IMR-90 (cell line): ENCODE results near the gene RNGTT. TPM values are rescaled to one million over a fixed set of nuclear protein-coding genes. Genes with fewer than 3 reads are reported as not detected.

Experiments
- ATAC-seq: fragments of 200-7000 bp; cut with Tn5 transposase; 2 replicates; pipeline ENCODE4 v1.9.1; 2020; ENCODE audit warnings: low read depth, mild to moderate bottlenecking, moderate library complexity
- BruUV-seq: library from RNA; stranded (reverse); fragments of 400-500 nt; replicated peaks from 2 replicates; lab custom pipeline; 2021; lab: Mats Ljungman, UMichigan
- CTCF ChIA-PET: fragments of 300-600 bp; formaldehyde crosslinking; extraction: SDS; loops from one replicate; lab custom pipeline; 2021; ENCODE audit warnings: antibody characterized with exemption; lab: Yijun Ruan, JAX
- POLR2A ChIA-PET: fragments of 300-600 bp; sonication (Branson Sonifier 250); formaldehyde crosslinking; loops from one replicate; lab custom pipeline; 2022; ENCODE audit warnings: antibody characterized with exemption; ENCODE audit not compliant: unreplicated experiment; lab: Charles Lee
- DNase-seq: peaks from one replicate; pipeline ENCODE4 v3.0.0; 2013
- H2AFZ ChIP-seq: replicated peaks from 2 replicates; pipeline ENCODE3; 2013; ENCODE audit warnings: low read length, mild to moderate bottlenecking; ENCODE audit not compliant: poor library complexity
- H2AK5ac ChIP-seq: 2 replicates; pipeline ENCODE4 v1.6.1; 2013; ENCODE audit warnings: low read depth, low read length, inconsistent platforms
- H2AK9ac ChIP-seq: replicated peaks from 2 replicates; pipeline ENCODE3; 2013; ENCODE audit warnings: mild to moderate bottlenecking, low read depth, low read length, moderate library complexity; ENCODE audit not compliant: poor library complexity
- H2BK120ac ChIP-seq: 2 replicates; pipeline ENCODE4 v1.6.1; 2013; ENCODE audit warnings: low read depth, low read length, inconsistent platforms
- H2BK15ac ChIP-seq: 3 replicates; pipeline ENCODE4 v1.6.1; 2013; ENCODE audit warnings: low read depth, low read length, inconsistent platforms
- H2BK20ac ChIP-seq: 2 replicates; pipeline ENCODE4 v1.6.1; 2013; ENCODE audit warnings: low read depth, mild to moderate bottlenecking, inconsistent platforms, low read length, moderate library complexity
- H2BK5ac ChIP-seq: 2 replicates; pipeline ENCODE4 v1.6.1; 2013; ENCODE audit warnings: mild to moderate bottlenecking, low read depth, low read length, inconsistent platforms; ENCODE audit not compliant: poor library complexity, severe bottlenecking
- H3K14ac ChIP-seq: replicated peaks from 2 replicates; pipeline ENCODE4 v1.6.1; 2013; ENCODE audit warnings: low read depth, low read length, inconsistent platforms
- H3K18ac ChIP-seq: 2 replicates; pipeline ENCODE4 v1.6.1; 2013; ENCODE audit warnings: low read depth, low read length, control low read depth
- H3K23ac ChIP-seq: 2 replicates; pipeline ENCODE4 v1.6.1; 2013; ENCODE audit warnings: low read depth, low read length, inconsistent platforms
- H3K27ac ChIP-seq: 2 replicates; pipeline ENCODE4 v1.5.1; 2013; ENCODE audit warnings: mild to moderate bottlenecking, control low read depth, low read length; ENCODE audit not compliant: insufficient read depth
- H3K27me3 ChIP-seq: 2 replicates; pipeline ENCODE4 v1.6.1; 2013; ENCODE audit warnings: low read length; ENCODE audit not compliant: control insufficient read depth, insufficient read depth
- H3K36me3 ChIP-seq: 2 replicates; pipeline ENCODE4 v1.6.1; 2013; ENCODE audit warnings: low read length, mixed read lengths; ENCODE audit not compliant: control insufficient read depth, insufficient read depth
- H3K4ac ChIP-seq: 2 replicates; pipeline ENCODE4 v1.6.1; 2013; ENCODE audit warnings: low read depth, low read length, inconsistent platforms
- H3K4me1 ChIP-seq: 2 replicates; pipeline ENCODE4 v1.6.1; 2013; ENCODE audit warnings: low read length, mixed read lengths; ENCODE audit not compliant: control insufficient read depth, insufficient read depth
- H3K4me2 ChIP-seq: 2 replicates; pipeline ENCODE4 v1.6.1; 2013; ENCODE audit warnings: low read depth, mild to moderate bottlenecking, control low read depth, low read length, moderate library complexity
- H3K4me3 ChIP-seq: 2 replicates; pipeline ENCODE4 v1.5.1; 2013; ENCODE audit warnings: low read depth, mild to moderate bottlenecking, control low read depth, low read length, moderate library complexity; ENCODE audit not compliant: insufficient read depth
- H3K56ac ChIP-seq: 2 replicates; pipeline ENCODE4 v1.6.1; 2013; ENCODE audit warnings: low read length, inconsistent platforms; ENCODE audit not compliant: insufficient read depth; ENCODE audit errors: extremely low read depth
- H3K79me1 ChIP-seq, 2 experiments: 2 replicates each; pipeline ENCODE4 v1.6.1; 2013; ENCODE audit warnings: low read length in 2 of 2, inconsistent platforms in 1 of 2, low read depth in 1 of 2
- H3K9ac ChIP-seq: 2 replicates; pipeline ENCODE4 v1.6.1; 2013; ENCODE audit warnings: low read depth, low read length, control low read depth
- H3K9me1 ChIP-seq: 2 replicates; pipeline ENCODE4 v1.6.1; 2013; ENCODE audit warnings: low read length, inconsistent platforms; ENCODE audit not compliant: insufficient read depth
- H3K9me3 ChIP-seq: 2 replicates; pipeline ENCODE4 v1.6.1; 2013; ENCODE audit warnings: low read length; ENCODE audit not compliant: control insufficient read depth, insufficient read depth
- H4K20me1 ChIP-seq: 2 replicates; pipeline ENCODE4 v1.6.1; 2013; ENCODE audit warnings: low read length, inconsistent platforms; ENCODE audit not compliant: insufficient read depth
- H4K5ac ChIP-seq: 2 replicates; pipeline ENCODE4 v1.6.1; 2013; ENCODE audit warnings: mild to moderate bottlenecking, low read depth, low read length, control low read depth
- H4K8ac ChIP-seq, 2 experiments: 2 replicates each; pipeline ENCODE4 v1.6.1; 2013; ENCODE audit warnings: low read depth in 2 of 2, low read length in 2 of 2, control low read depth in 1 of 2, inconsistent platforms in 1 of 2
- H4K91ac ChIP-seq: 2 replicates; pipeline ENCODE4 v1.6.1; 2013; ENCODE audit warnings: low read depth, low read length, inconsistent platforms; ENCODE audit not compliant: insufficient read depth
- BHLHE40 ChIP-seq: fragments of 150-350 bp; IDR thresholded peaks from 2 replicates; pipeline ENCODE4 v1.6.1; 2016; ENCODE audit warnings: mild to moderate bottlenecking, low read depth, low read length
- CEBPB ChIP-seq: IDR thresholded peaks from 2 replicates; pipeline ENCODE4 v1.6.1; 2012; ENCODE audit warnings: low read depth, low read length, improper control_type of control experiment
- CHD1 ChIP-seq: IDR thresholded peaks from 2 replicates; pipeline ENCODE4 v1.6.1; 2012; ENCODE audit warnings: low read depth, low read length, improper control_type of control experiment
- CTCF ChIP-seq: conservative IDR thresholded peaks from 2 replicates; pipeline ENCODE4 v1.5.1; 2012; ENCODE audit warnings: mild to moderate bottlenecking, low read depth, low read length, improper control_type of control experiment
- ELK1 ChIP-seq: fragments of 150-350 bp; IDR thresholded peaks from 2 replicates; pipeline ENCODE4 v1.6.1; 2016; ENCODE audit warnings: low read depth, mild to moderate bottlenecking, low read length, moderate library complexity, borderline replicate concordance
- FOS ChIP-seq: fragments of 150-350 bp; IDR thresholded peaks from 2 replicates; pipeline ENCODE4 v1.6.1; 2016; ENCODE audit warnings: low read depth, low read length
- MAFK ChIP-seq: IDR thresholded peaks from 2 replicates; pipeline ENCODE4 v1.6.1; 2012; ENCODE audit warnings: low read depth, low read length, improper control_type of control experiment
- MAZ ChIP-seq: IDR thresholded peaks from 2 replicates; pipeline ENCODE4 v1.6.1; 2012; ENCODE audit warnings: low read depth, mild to moderate bottlenecking, low read length, improper control_type of control experiment, moderate library complexity, borderline replicate concordance
- MXI1 ChIP-seq: IDR thresholded peaks from 2 replicates; pipeline ENCODE4 v1.6.1; 2012; ENCODE audit warnings: low read depth, mild to moderate bottlenecking, low read length, moderate library complexity, borderline replicate concordance
- NFE2L2 ChIP-seq: fragments of 150-350 bp; IDR thresholded peaks from 2 replicates; pipeline ENCODE4 v1.6.1; 2016; ENCODE audit warnings: low read depth, mild to moderate bottlenecking, low read length
- POLR2A ChIP-seq: IDR thresholded peaks from 2 replicates; pipeline ENCODE4 v1.6.1; 2012; ENCODE audit warnings: mild to moderate bottlenecking, low read depth, low read length
- RAD21 ChIP-seq: IDR thresholded peaks from 2 replicates; pipeline ENCODE4 v1.6.1; 2012; ENCODE audit warnings: low read length, improper control_type of control experiment
- RCOR1 ChIP-seq: IDR thresholded peaks from 2 replicates; pipeline ENCODE4 v1.6.1; 2012; ENCODE audit warnings: mild to moderate bottlenecking, low read length, improper control_type of control experiment; ENCODE audit not compliant: insufficient replicate concordance
- RFX5 ChIP-seq: IDR thresholded peaks from 2 replicates; pipeline ENCODE4 v1.8.0; 2012; ENCODE audit warnings: low read depth, mild to moderate bottlenecking, low read length, moderate library complexity
- SMC3 ChIP-seq: fragments of 150-350 bp; IDR thresholded peaks from 2 replicates; pipeline ENCODE4 v1.6.1; 2016; ENCODE audit warnings: low read depth, mild to moderate bottlenecking, antibody characterized with exemption, low read length, moderate library complexity
- WGBS, 2 experiments: methylation state at CpG; one replicate each; pipeline versions ENCODE4 v1.1.5 to v1.1.7; 2013; ENCODE audit warnings: missing lambda C conversion rate in 2 of 2; ENCODE audit not compliant: insufficient read length in 1 of 2; ENCODE audit errors: extremely low coverage in 2 of 2; 5-methylcytosine and 5-hydroxymethylcytosine counted together
- dilution Hi-C: fragments of 300-500 bp; cut with HindIII; formaldehyde crosslinking; loops from one replicate; pipeline ENCODE4 v1.14.3; 2018; ENCODE audit warnings: low sequenced_read_pairs; ENCODE audit not compliant: unreplicated experiment
- in situ Hi-C: fragments of 300-500 bp; cut with MboI; formaldehyde crosslinking; loops from 3 replicates; pipeline ENCODE4 v1.14.3; 2019; ENCODE audit warnings: low sequenced_read_pairs, inconsistent platforms, mixed read lengths
- intact Hi-C: fragments of 100-400 bp; cut with micrococcal nuclease; formaldehyde crosslinking; loops from 2 replicates; pipeline ENCODE4 v1.10.0; 2022
- polyA plus RNA-seq, 3 experiments: library from polyadenylated mRNA; depleted of rRNA; stranded (reverse); fragments of >200 nt; gene quantifications; 2 replicates each; pipeline ENCODE4 v1.2.3, GENCODE V29; 2012; ENCODE audit warnings: low replicate concordance in 1 of 3
- total RNA-seq: library from RNA; depleted of rRNA; stranded (reverse); fragments of >200 nt; gene quantifications from 2 replicates; pipeline ENCODE4 v1.2.3, GENCODE V29; 2012
- TF ChIP-seq, protein P1 (sequence below): fragments of 150-350 bp; IDR thresholded peaks from 2 replicates; pipeline ENCODE4 v1.6.1; 2017; ENCODE audit warnings: mild to moderate bottlenecking, antibody characterized with exemption, low read length, low read depth

Gene RNGTT
- total and polyA plus RNA-seq, 2 of the 4 experiments (the other 2 are of a cell fraction) = 5.4 to 21.7 TPM

DNA sequence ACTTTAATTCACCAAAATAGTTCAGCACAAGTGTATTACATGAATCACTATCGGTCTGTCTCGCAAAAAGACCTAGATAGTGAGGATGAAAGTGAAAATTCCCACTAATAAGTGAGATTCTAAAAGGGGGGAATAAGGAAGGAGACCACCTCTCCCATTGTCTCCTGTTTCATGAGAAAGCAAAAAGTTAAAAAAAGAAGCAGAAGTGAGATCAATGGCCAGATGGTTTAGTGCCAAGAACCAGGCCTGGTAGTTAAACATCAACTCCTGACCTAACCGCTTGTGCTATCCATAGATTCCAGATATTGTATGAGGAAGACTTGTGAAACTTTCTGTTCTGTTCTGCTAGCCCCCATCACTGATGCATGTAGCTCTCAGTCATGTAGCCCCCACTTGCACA is 293.0 kb downstream of the RNGTT start:
- no peaks in the 10 kb centered on the region for H3K27me3 ChIP-seq
- dilution Hi-C loops (no loop called here), in situ Hi-C loops (no loop called here), intact Hi-C loops (no loop called here)
- no peak overlapping the region for H3K4me2 ChIP-seq
- no peak overlapping the region for H3K18ac ChIP-seq
- no peak overlapping the region for H2AK9ac ChIP-seq
- H4K20me1 ChIP-seq = no peaks in the 10 kb centered on the region; the same call in 1 of the 2 replicates
- H2AFZ ChIP-seq = no peak overlapping the region
- ChIA-PET CTCF (no interaction called here), POLR2A (no interaction called here)
- H3K4me3 ChIP-seq = no peak overlapping the region
- H3K36me3 ChIP-seq = no peaks in the 10 kb centered on the region
- no peak overlapping the region for H3K4ac ChIP-seq
- no peak overlapping the region for H2BK120ac ChIP-seq
- H3K9me3 ChIP-seq = peaks cover 11% of the 10 kb centered on the region
- DNase-seq = no peak
- H3K27ac ChIP-seq = no peak overlapping the region
- no peaks in the 10 kb centered on the region for H3K4me1 ChIP-seq
- BruUV-seq = no TSS peak
- TF ChIP-seq BHLHE40 (no peak), CHD1 (no peak), ELK1 (no peak), CTCF (no peak), SMC3 (no peak), CEBPB (no peak), NFE2L2 (no peak), FOS (no peak), RFX5 (no peak), RAD21 (no peak), MAZ (no peak), POLR2A (no peak), RCOR1 (no peak), MAFK (no peak), MXI1 (no peak)
- TF ChIP-seq, protein P1, sequence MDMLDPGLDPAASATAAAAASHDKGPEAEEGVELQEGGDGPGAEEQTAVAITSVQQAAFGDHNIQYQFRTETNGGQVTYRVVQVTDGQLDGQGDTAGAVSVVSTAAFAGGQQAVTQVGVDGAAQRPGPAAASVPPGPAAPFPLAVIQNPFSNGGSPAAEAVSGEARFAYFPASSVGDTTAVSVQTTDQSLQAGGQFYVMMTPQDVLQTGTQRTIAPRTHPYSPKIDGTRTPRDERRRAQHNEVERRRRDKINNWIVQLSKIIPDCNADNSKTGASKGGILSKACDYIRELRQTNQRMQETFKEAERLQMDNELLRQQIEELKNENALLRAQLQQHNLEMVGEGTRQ = no peak
- H3K9me1 ChIP-seq = no peaks in the 10 kb centered on the region
- H3K9ac ChIP-seq = no peak overlapping the region
- no peak for ATAC-seq
- H4K8ac ChIP-seq = no peak overlapping the region
- H2BK20ac ChIP-seq = no peak overlapping the region
- H2AK5ac ChIP-seq = no peak overlapping the region
- WGBS, 2 experiments = no CpG with 5 or more reads among the region's 3 CpGs
- H4K5ac ChIP-seq = no peak overlapping the region
- no peak overlapping the region for H4K91ac ChIP-seq
- no peak overlapping the region for H3K56ac ChIP-seq
- 0 out of 4 replicates have a peak, but pooled peaks cover 3 to 6% of the 10 kb centered on the region in 2 experiments for H3K79me1 ChIP-seq
- no peak overlapping the region for H3K14ac ChIP-seq
- no peak overlapping the region for H2BK5ac ChIP-seq
- no peak overlapping the region for H2BK15ac ChIP-seq
- H3K23ac ChIP-seq = no peak overlapping the region
